Mononuclear cell (primary cell): Measurements from ENCODE around the gene ESR1. TPM values are rescaled to one million over a fixed set of nuclear protein-coding genes. Genes with fewer than 3 reads are reported as not detected.

Experiments
- H3K27me3 ChIP-seq: 2 replicates; pipeline ENCODE4 v1.6.0; 2011; ENCODE audit warnings: low read length, control low read depth; ENCODE audit not compliant: insufficient read depth
- H3K4me1 ChIP-seq: 2 replicates; pipeline ENCODE4 v1.5.1; 2011; ENCODE audit warnings: mild to moderate bottlenecking, low read length, control low read depth; ENCODE audit not compliant: insufficient read depth
- H3K4me3 ChIP-seq: 2 replicates; pipeline ENCODE4 v1.5.1; 2011; ENCODE audit warnings: mild to moderate bottlenecking, low read length, moderate library complexity
- H3K9me3 ChIP-seq: 2 replicates; pipeline ENCODE4 v1.5.1; 2011; ENCODE audit warnings: low read depth, mild to moderate bottlenecking, control low read depth, low read length
- total RNA-seq: library from RNA; depleted of rRNA; stranded (reverse); fragments of >200 nt; gene quantifications from one replicate; pipeline ENCODE4 v1.2.3, GENCODE V29; 2012

ESR1 gene
- total RNA-seq, 1 donor = 0.63 TPM

GRCh38 chr6:152170702-152171667 lies 363.5 kb downstream of the ESR1 start:
- Histone ChIP-seq H3K9me3 (no peaks in the 10 kb centered on the region), H3K4me3 (no peak overlapping the region), H3K4me1 (peaks cover 11% of the 10 kb centered on the region), H3K27me3 (no peaks in the 10 kb centered on the region)

GRCh38 chr6:152173321-152173720 lies 365.8 kb downstream of the ESR1 start:
- Histone ChIP-seq H3K9me3 (no peaks in the 10 kb centered on the region), H3K27me3 (no peaks in the 10 kb centered on the region), H3K4me1 (peaks cover 11% of the 10 kb centered on the region), H3K4me3 (no peak overlapping the region)

GRCh38 chr6:152173957-152174356 lies 366.5 kb downstream of the ESR1 start:
- Histone ChIP-seq H3K4me3 (no peak overlapping the region), H3K9me3 (no peaks in the 10 kb centered on the region), H3K27me3 (no peaks in the 10 kb centered on the region), H3K4me1 (peaks cover 11% of the 10 kb centered on the region)

- H3K27me3 ChIP-seq = no peaks in the 10 kb centered on the region
- H3K4me1 ChIP-seq = peaks cover 3% of the 10 kb centered on the region
- H3K4me3 ChIP-seq = no peak overlapping the region
- H3K9me3 ChIP-seq = no peaks in the 10 kb centered on the region
Measured at GRCh38 chr6:152176268-152176667, 368.8 kb downstream of the ESR1 start.
